Muscle of back (tissue), 13 donors: Measurements from ENCODE around the gene KRT84. TPM values are rescaled to one million over a fixed set of nuclear protein-coding genes. Genes with fewer than 3 reads are reported as not detected.
A peak's percentile ranks its signal among the peaks of the same experiment; 100 is the strongest.

Experiments used
- DNase-seq, 3 donors: peaks; one replicate each; pipeline versions ENCODE4 v3.0.0 to v3.0.0-alpha.2; 2013
- long read RNA-seq, 9 donors: transcript quantifications; one replicate each; lab custom pipeline, GENCODE V29; 2026
- polyA plus RNA-seq, 10 donors: library from polyadenylated mRNA; unstranded; fragments of 120-200 nt; gene quantifications; one replicate each; pipeline ENCODE4 v1.2.1, GENCODE V29; 2013; ENCODE audit not compliant: insufficient read length in 10 of 10

The KRT84 gene, protein sequence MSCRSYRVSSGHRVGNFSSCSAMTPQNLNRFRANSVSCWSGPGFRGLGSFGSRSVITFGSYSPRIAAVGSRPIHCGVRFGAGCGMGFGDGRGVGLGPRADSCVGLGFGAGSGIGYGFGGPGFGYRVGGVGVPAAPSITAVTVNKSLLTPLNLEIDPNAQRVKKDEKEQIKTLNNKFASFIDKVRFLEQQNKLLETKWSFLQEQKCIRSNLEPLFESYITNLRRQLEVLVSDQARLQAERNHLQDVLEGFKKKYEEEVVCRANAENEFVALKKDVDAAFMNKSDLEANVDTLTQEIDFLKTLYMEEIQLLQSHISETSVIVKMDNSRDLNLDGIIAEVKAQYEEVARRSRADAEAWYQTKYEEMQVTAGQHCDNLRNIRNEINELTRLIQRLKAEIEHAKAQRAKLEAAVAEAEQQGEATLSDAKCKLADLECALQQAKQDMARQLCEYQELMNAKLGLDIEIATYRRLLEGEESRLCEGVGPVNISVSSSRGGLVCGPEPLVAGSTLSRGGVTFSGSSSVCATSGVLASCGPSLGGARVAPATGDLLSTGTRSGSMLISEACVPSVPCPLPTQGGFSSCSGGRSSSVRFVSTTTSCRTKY
- not detected for polyA plus RNA-seq
- long read RNA-seq, donor 1: 0 reads
- long read RNA-seq, donor 2: 0 reads
- long read RNA-seq, donor 3: 0 reads
- long read RNA-seq, donor 4: 0 reads
- long read RNA-seq, donor 5: 0 reads
- long read RNA-seq, donor 6: 0 reads
- long read RNA-seq, donor 7: 0 reads
- long read RNA-seq, donor 8: 0 reads
- long read RNA-seq, donor 9: 0 reads

- no peak for DNase-seq
Observed at GRCh38 chr12:52385226-52385702, at the start of gene KRT84. KRT84 (minus strand) TSS chr12:52385652; CDS start chr12:52385585, 67 bp downstream.

DNA sequence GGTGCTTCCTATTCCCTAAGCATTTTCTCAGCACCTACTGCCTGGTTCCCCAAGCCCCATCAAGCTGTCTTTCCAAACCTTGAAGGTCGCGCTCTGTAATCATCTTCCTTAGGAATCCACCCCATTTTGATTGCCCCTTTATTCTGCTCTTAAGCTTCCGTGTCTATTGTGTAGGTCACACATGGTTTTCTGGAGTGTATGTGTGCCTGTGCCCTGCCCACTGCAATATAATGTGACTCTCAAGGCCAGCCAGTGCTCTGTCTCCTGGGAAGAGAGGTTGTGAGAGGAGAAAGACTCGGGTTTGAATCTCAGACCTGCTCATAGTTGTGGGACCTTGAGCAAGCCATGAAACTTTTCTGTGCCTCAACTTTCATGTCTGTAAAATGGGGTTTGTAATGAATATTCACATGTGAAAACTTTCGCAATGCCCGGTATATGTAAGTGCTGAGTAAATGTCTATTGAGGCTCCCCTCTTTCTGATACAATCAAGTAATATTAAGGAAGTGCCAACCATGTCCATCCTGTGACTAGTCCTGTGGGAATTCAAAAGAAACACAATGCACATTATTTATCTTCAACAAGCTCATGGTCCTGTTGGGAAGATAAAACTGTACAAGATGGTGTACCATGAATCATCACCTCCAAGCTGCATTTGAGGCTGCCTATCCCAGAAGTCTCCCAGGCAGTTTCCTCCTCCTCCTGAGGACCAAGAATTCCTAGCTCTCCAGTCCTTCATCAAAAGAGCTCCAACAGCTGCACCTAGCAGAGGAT, 49.5 kb upstream of the KRT84 start:
- no peak for DNase-seq

GRCh38 chr12:52434081-52434733, 48.8 kb upstream of the KRT84 start, which contains the start of gene KRT75:
KRT75 (minus strand) TSS chr12:52434371; CDS start chr12:52434304, 67 bp downstream.
- DNase-seq: no peak

DNA sequence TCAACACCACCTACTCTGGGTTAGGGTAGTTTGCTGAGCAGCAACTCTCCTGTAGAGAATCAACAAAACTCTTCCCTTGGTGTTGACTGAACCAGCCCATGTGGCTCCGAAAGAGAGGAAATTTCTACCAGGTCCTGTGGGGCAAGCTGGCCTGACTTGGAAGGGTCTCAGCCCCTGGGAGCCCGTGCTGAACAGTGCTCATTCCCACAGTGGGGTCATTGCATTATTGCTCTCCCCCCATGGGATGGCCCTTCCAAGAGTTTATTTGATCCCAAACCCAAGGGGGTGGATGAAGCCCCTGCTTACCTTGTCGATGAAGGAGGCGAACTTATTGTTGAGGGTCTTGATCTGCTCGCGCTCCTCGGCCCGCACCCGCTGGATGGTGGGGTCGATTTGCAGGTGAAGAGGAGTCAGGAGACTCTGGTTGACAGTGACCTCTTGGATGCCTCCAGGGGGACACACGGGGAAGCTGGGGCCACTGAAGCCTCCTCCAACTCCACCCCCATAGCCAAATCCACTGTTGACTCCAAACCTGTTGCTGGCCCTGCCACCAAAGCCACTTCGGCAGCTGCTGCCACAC, 48.1 kb upstream of the KRT84 start:
- DNase-seq: no peak

DNA sequence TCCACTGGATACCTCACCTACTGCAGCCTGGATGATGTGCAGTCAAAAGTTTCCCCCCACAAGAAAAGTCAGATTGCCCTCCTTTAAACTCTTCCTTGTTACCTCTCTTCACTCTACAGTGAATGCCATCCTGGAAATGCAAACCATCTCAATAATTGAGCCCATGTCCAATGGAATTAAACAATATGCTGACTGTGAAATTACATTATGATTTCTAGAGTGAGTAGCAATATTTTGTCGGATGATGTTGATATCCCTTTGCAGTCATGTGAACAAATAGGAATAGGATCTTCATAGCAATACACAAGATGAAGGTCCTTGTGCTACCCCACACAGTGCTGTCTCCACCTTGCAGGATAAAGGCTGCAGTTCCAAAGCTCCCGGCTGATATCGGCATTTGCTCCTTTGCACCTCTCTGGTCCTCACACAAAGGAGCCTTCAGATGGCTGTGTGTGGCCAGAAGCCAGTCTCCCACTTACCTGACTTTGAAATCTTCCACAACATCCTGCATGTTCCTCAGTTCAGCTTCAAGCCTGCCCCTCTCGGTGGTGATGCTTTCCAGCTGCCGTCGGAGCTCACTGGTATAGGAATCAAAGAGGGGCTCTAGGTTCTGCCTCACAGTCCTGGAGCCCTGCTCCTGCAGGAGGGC, 47.2 kb upstream of the KRT84 start:
- no peak for DNase-seq

GRCh38 chr12:52428121-52428520, 42.7 kb upstream of the KRT84 start:
- DNase-seq: no peak

GRCh38 chr12:52427083-52427482, 41.6 kb upstream of the KRT84 start:
- no peak for DNase-seq

DNA sequence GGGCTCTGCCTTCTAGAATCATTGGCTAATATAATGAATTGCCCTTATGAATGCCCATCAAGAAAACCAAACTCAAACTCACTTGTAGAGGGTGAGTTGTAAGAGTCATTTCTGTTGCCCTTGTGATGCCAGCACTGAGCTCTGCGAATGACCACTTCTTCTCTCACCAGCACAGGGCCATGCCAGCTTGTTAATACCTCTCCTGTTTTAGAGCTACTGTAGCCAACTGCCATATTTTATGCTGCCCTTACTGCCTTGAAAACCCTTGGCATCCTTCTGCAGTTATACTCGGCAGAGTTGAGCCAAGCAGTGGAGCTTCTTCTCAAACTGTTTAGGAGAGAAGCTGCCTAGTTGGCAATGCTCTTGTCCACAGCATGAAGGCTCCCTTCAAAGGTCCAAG, 40.6 kb upstream of the KRT84 start:
- no peak for DNase-seq

DNA sequence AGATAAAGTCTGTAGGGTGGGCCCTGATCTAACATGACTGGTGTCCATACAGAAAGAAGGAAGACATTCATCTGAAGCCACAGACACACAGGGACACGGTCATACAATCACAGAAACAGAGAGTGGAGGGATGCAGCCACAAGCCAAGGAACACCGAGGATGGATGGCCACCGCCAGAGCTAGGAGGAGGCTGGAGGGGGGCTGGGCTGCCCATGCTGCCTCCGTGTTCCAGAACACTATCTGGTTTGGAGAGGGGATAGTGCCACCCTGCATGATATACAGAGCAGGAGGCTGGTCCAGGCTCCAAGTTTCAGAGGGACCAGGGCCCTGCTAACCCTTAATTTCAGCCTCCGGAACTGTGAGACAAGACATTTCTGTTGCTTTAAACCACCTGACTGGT, 40.0 kb upstream of the KRT84 start:
- no peak for DNase-seq

DNA sequence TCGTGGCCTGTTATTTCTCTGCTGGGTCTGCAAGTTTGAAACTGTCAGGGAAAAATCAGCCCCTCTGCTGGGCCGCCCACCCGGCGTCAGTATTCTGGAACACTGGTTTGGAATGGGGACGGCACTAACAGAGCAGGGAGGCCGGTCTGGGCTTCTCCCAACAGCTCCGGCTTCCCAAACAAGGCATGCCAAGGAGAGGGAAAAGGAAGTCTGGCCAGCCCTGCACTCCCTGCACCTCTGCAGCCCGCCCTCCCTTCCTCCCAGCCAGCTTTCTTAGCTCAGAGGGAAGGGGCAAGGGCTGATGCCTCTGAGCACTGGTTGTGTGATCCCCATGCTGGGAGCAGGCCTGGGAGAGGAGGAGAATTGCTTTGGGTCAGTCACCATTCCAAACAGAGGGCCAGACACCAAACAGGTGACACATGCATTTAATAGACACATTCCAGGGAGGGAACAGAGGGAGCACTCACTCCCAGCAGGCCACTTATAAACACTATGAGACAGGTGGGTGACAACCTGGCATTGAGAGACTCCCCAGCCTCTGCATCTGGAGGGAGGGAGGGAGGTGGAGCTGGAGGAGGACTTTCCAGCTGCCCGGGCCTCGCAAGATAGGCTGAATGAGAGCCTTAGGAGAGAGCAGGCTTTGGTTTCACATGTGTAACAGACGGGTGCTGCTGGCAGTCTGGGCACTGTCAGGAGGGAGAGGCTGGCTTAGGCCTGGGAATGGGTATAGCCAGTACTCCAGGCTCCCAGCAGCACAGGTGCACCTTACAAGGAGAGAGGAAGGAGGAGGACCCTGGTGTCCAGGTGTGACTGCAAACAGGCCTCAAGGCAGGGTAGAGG, 38.4 kb upstream of the KRT84 start:
- peak in 2 of 3 donors; percentile 10 to 33 for DNase-seq

DNA sequence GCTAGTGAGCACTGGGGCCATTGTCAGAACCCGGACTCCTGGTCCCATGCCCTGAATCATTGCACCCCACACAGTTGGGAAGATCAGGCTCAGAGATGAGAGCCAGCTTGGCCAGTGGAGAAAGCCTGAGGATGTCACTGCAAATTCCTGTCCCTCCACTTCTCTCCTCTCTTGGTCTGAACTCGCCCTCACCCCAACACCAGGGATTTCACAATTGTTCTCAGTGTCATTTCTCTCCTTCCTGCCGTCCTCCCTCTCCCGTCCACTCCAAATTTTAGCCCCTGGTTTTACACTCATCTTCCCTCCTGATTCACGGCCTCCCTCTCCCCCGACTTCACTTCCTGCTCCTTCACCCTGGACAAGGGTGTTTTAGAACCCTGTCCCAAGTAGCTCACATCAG, 37.6 kb upstream of the KRT84 start:
- DNase-seq: peak in 1 of 3 donors; percentile 13

GRCh38 chr12:52419656-52420055, 34.2 kb upstream of the KRT84 start:
- DNase-seq: no peak

- no peak for DNase-seq
Observed at GRCh38 chr12:52418576-52419110, 33.2 kb upstream of the KRT84 start.

DNA sequence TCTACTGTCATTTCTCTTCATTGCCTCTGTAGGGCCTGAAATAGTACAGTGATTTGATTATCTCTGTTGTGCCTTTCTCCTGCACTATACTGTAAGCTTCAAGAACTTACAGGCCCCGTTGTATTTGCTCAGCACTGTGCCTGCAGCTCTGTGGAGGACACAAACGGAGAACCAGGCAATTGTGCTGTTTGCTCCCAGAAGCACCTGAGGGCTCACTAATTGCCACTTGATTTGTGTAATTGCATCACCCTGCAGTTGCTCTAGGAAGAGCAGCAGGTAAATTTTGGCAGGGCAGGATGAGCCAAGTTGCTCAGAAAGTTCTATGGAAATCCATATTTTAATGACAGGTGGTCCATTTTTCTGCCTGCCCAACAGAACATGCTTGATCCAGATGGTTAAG, 32.3 kb upstream of the KRT84 start:
- DNase-seq: no peak

GRCh38 chr12:52416795-52417194, 31.3 kb upstream of the KRT84 start:
- DNase-seq: no peak

GRCh38 chr12:52415870-52416750, 30.7 kb upstream of the KRT84 start:
- peak; percentile 30 to 70 (median 49) for DNase-seq

DNA sequence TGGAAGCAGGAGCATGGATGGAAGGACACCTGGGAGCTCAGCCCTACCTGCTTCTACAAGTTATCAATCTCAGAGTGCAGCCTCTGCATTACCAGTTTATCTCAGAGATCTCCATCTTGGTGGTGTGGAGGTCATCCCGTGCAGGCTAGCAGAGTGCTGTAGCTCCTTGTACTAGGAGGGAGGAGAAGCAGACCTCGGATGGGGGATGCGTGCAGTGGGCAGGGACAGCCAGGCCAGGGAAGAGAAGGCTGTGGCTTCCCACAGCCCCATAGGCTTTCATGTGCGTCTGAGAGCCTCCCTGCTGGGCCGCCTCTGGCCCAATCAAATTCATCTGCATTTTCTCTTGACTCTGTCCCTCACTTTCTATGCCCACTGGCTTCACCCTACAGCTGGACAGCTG, 29.5 kb upstream of the KRT84 start:
- no peak for DNase-seq

- no peak for DNase-seq
Observed at GRCh38 chr12:52413782-52414345, 28.4 kb upstream of the KRT84 start.
